GM21529 (cell line): Measurements from ENCODE around the gene CDHR5.
"Not testable (repeated sequence)": the region's sequence is repeated elsewhere in the genome, so short reads cannot be mapped to it uniquely, and the experiment has no call there.

Experiments
- ATAC-seq: cut with Tn5 transposase; IDR thresholded peaks from one replicate; pipeline ENCODE4 v1.9.1; 2021; ENCODE audit not compliant: unreplicated experiment

CDHR5 gene

DNA sequence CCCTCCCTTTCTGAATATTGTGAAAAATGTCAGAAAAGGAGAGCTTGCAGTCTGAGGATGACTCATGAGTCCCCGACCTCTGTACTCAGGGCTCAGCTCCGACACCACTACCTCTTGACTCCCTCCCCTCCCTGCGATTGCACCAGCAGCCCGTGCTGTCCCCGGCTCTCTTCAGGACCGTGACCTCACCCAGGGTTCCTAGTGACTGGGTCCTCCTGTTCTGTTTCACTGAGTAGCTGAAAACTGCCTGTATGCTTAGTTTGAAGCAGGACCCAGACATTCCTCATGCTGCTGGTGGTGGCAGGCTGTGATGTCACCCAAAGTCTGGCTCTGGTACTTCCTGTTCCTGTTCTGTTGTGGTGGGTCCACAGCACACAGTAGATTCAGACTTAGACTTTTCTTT lies 36.8 kb downstream of the CDHR5 start:
- ATAC-seq, result no peak

GRCh38 chr11:587546-587945 lies 37.2 kb downstream of the CDHR5 start:
- no peak for ATAC-seq

- no peak for ATAC-seq
Measured at GRCh38 chr11:586376-587316, 38.1 kb downstream of the CDHR5 start.

DNA sequence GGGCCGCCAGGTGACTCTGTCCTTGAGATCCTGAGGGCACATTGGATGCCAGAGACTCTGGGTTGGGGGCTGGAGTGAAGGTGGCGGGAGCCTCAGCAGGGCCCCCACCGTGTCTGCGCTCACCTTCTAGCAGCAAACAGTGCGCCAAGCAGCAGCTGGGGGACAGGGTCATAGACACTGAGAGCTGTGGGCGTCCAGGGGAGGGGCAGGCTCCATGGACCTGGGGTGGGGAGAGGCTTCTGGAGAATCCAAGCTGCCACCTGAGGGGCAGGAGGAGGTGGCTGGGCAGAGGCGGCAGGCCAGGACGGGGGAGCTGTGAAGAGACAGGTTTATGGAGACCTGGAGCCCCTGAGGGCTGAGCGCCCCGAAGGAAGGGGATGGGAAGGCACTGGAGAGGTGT lies 40.5 kb downstream of the CDHR5 start:
- ATAC-seq, result no peak

DNA sequence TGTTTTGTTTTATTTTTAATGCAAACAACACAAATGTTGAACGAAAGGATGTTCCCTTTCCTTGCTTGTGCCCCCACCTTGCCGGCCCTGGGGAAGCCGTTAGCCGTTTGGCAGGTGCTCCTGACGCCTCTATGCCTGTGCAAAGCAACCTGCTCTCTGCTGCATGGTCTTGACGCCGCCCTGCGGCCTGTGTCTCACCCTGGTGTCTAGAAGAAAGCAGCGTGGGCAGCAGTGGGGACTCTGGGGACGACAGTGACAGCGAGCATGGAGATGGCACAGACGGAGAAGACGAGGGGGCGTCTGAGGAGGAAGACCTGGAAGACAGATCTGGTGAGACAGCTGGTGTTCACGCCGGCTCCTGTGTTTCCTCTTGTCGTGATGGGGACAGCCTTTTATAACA lies 43.0 kb downstream of the CDHR5 start:
- no peak for ATAC-seq

GRCh38 chr11:581342-581741 lies 43.4 kb downstream of the CDHR5 start:
- no peak for ATAC-seq

DNA sequence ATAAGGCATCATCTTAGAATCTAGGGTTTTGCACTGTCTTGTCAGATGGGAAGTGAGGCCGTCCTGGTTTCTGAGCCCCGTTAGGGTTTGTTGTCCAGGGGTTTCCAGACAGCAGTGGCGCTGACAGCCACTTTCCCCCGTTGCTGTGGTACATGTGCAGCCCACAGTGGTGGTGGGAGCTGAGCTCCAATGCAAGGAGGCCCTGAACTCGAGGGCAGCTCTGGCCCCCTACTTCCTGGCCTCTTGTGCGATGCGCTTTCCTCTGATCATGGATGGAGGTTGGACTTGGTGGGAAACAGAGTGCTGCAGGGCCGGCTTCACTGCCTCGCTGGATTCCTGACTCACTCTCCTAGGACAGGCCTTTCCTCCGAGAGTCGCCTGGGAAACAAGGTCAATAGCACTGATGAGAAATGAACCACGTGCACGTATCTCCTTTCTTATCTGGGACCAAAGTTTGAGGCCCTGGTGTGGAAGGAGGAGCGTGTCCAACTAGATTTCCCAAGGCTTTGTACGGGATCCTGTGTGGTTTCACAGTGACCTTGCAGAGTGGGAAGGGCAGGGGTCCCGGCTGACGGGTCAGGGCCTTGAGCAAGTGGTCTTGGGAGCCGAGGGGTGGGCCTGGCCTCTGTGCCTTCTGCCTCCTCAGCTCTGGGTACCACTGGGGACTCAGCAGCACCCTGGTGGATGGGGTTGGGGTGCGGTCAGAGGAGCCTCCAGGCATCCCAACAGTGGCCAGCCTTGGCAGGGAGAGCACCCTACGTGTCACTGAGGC lies 44.7 kb downstream of the CDHR5 start:
- no peak for ATAC-seq

DNA sequence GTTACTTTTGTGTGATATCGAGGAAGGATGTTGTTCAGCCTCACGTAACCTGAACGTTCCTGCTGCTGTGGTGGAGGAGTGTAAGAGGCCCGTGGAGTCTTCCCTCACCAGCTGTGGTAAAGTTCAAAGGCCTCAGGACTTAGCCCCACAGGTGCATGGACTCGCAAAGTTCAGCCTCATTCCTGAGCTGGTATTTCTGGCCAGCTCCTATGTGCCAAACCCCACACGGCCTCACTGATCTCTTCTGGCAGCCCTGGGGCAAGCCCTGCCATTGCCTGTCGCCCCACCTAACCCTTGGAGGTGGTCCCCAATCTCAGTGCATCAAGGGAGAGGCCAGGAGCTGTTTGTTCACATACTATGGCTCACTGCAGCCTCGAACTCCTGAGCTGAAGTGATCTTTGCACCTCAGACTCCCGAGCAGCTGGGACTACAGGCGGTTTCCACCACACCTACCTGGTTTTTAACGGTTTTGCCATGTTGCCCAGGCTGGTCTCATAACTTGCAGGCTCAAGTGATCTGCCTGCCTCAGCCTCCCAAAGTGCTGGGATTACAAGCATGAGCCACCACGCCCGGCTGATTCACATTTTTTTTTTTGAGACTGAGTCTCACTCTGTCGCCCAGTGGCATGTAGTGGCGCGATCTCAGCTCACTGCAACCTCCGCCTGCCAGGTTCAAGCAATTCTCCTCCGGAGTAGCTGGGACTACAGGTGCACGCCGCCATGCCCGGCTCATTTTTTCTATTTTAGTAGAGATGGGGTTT lies 46.3 kb downstream of the CDHR5 start:
- no peak for ATAC-seq

DNA sequence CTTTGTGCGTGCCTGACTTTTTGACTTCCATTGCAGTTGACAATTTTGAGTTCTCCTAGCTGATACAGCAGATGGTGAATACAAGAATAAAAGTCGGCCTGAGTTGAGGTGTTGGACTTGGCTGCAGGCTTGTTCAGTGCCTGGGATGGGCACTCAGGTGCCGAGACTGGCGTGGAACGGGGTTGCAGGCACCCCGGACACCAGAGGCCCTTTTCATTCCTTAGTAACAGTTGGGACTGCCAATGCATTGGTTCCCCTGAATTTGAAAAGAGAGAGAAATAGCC lies 47.2 kb downstream of the CDHR5 start:
- ATAC-seq, result no peak

- ATAC-seq, result no peak
Measured at GRCh38 chr11:576811-577610, 47.7 kb downstream of the CDHR5 start.

- peak; percentile 82 for ATAC-seq
Measured at GRCh38 chr11:575996-576768, 48.6 kb downstream of the CDHR5 start, which contains the start of gene PHRF1. Gene PHRF1, plus strand, starts transcription at chr11:576470. Its CDS starts 5,043 bp downstream, at chr11:581513.

DNA sequence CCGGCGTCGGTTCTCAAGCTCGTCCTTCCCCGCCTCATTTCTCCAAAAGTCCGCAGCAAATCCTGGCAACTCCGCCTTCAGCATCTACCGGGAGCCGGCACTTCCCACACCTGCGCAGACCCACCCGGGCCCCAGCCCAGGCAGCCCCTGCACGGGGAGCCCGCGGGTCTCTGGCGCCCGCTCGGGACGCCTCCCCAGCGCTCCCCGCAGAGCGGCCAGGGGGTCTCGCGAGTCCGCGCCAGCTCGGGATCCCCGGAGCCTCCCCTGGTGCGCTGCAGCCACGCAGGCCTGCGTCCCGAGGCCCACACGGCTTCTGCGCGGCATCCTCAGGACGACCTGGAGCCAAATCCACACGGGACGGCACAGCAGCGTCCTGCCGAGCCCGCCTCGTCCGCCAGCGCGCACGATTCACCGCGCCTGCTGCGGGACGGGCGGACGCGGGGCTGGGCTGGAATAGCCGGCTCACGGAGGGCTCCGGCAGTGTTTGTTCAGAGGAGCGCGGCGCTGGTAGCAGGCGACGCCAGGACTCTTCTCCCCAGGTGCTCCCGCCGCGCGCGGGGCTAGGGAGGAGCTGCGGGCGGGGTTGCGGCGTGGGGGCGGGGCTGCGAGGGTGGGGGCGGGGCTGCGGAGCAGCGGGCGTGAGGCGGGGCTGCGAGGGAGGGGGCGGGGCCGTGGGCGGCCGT lies 49.3 kb downstream of the CDHR5 start:
- peak; percentile 43 for ATAC-seq

GRCh38 chr11:574632-575312 lies 50.0 kb downstream of the CDHR5 start:
- ATAC-seq, result peak; percentile 1

DNA sequence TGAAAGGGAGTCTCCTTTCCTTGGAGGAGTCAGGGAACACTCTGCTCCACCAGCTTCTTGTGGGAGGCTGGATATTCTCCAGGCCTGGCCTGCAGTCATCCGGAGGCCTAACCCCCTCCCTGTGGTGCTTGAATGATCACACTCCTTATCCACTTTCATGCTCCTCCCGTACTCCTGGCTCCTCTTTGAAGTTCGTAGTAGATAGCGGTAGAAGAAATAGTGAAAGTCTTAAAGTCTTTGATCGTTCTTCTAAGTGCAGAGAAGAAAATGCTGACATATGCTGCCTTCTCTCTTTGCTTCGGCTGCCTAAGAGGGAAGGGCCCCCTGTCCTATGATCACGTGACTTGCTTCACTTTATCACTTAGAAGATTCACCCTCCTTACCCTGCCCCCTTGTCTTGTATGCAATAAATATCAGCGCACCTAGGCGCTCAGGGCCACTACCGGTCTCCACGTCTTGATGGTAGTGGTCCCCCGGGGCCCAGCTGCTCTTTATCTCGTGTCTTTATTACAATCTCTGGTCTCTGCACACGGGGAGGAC lies 50.7 kb downstream of the CDHR5 start:
- not testable (repeated sequence) for ATAC-seq

DNA sequence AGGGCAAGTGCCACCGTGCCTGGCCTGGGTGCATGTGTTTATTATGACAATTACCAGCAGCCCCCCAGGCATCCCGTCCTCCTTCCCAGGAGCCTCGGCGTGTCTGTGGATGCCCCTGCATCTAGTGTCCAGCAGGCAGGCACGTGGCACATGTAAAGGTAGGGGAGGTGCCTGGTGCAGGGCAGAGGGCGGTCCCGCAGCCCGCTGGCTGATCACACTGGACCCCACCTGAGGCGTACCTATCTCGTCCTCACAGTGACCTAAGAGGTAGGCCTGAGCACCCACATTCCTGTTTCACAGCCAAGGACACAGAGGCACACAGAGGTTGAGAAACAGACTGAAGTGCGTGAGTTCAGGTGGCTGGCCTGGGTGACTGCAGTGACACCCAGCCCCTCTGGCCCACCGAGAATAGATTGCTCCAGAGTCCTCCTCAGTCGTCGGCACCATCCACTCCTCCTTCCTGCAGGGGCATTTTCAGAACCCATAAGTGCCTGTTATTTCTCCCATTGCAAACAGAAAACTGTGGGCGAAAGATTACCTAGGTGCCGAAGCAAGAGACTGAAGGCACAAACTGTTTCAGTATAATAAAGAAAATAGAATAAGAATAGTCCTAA lies 51.5 kb downstream of the CDHR5 start:
- ATAC-seq, result no peak

- ATAC-seq, result no peak
Measured at GRCh38 chr11:571802-572185, 53.0 kb downstream of the CDHR5 start.

DNA sequence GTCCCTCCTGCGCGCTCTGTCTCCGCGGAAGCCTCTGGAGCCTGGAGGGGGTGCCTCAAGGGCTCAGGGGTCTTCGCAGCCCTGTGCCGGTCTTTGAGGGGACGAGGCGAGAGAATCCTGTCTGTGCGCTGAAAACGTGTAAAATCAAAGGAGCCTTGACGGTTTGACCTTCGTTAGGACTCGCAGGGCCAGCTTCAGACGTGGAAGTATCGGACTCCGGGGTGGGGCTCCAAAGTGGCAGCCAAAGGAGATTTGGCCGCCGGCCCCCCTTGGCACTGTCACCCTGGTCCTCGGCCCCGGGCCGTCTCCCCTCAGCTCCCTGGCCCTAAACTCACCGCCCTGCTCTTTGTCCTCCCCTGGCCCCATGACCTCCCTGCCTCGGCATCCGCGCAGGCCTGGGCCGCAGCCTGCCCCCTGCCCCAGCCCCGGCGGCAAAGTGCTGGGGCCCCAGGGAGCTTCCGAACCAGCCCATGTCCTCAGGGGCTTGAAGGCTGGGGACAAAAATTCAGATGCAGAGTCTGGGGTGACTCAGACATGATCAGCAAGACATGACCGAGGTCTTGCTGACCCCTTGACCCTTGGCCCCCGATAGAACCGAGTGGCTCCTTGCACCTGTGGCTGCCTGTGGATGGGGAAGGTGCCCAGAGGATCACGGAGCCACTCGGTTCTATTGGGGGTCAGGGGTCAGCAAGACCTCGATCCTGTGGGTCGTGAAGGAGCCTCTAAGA lies 55.4 kb downstream of the CDHR5 start:
- ATAC-seq, result no peak
